ENCODE measurements around the gene HPGDS. TPM values are rescaled to one million over a fixed set of nuclear protein-coding genes. Genes with fewer than 3 reads are reported as not detected.

Gene HPGDS
- total and polyA plus RNA-seq, 2 donors from 2014 or later, result 1.9 to 7.4 TPM

- FAIRE-seq, result no peak
- intact Hi-C loops (cut with DNase I), result no loop called here
- H3K27ac ChIP-seq (ENCODE audit: low read depth in 2 of 2, low read length in 2 of 2), result no peak overlapping the region
- H3K4me1 ChIP-seq (ENCODE audit: control insufficient read depth in 2 of 3, insufficient read depth in 2 of 3, low read depth in 1 of 3, low read length in 3 of 3), result no peaks in the 10 kb centered on the region
- TF ChIP-seq, protein P1, sequence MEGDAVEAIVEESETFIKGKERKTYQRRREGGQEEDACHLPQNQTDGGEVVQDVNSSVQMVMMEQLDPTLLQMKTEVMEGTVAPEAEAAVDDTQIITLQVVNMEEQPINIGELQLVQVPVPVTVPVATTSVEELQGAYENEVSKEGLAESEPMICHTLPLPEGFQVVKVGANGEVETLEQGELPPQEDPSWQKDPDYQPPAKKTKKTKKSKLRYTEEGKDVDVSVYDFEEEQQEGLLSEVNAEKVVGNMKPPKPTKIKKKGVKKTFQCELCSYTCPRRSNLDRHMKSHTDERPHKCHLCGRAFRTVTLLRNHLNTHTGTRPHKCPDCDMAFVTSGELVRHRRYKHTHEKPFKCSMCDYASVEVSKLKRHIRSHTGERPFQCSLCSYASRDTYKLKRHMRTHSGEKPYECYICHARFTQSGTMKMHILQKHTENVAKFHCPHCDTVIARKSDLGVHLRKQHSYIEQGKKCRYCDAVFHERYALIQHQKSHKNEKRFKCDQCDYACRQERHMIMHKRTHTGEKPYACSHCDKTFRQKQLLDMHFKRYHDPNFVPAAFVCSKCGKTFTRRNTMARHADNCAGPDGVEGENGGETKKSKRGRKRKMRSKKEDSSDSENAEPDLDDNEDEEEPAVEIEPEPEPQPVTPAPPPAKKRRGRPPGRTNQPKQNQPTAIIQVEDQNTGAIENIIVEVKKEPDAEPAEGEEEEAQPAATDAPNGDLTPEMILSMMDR (IDR thresholded peaks at IDR 0.05; ENCODE audit: borderline replicate concordance, extremely low read depth, insufficient read depth), result no peak
- no peak overlapping the region for H3K4me3 ChIP-seq (ENCODE audit: low read length in 3 of 3)
- H3K36me3 ChIP-seq (ENCODE audit: control insufficient read depth in 2 of 3, insufficient read depth in 3 of 3, low read length in 3 of 3), result no peaks in the 10 kb centered on the region
- no peaks in the 10 kb centered on the region for H3K27me3 ChIP-seq (ENCODE audit: control insufficient read depth, insufficient read depth, low read length)
- no peaks in the 10 kb centered on the region for H3K9me3 ChIP-seq (ENCODE audit: control insufficient read depth in 2 of 3, insufficient read depth in 1 of 3, low read length in 3 of 3)
- H3K9ac ChIP-seq (ENCODE audit: low read length in 3 of 3), result no peak overlapping the region
- DNase-seq, result no peak
Observed at GRCh38 chr4:94346541-94346940, 3.9 kb upstream of the HPGDS start.

- Histone ChIP-seq H3K27me3 (ENCODE audit: control insufficient read depth, insufficient read depth, low read length) (no peaks in the 10 kb centered on the region), H3K36me3 (ENCODE audit: control insufficient read depth in 2 of 3, insufficient read depth in 3 of 3, low read length in 3 of 3) (no peaks in the 10 kb centered on the region), H3K27ac (ENCODE audit: low read depth in 2 of 2, low read length in 2 of 2) (no peak overlapping the region), H3K4me1 (ENCODE audit: control insufficient read depth in 2 of 3, insufficient read depth in 2 of 3, low read depth in 1 of 3, low read length in 3 of 3) (no peaks in the 10 kb centered on the region), H3K4me3 (ENCODE audit: low read length in 3 of 3) (no peak overlapping the region), H3K9ac (ENCODE audit: low read length in 3 of 3) (no peak overlapping the region), H3K9me3 (ENCODE audit: control insufficient read depth in 2 of 3, insufficient read depth in 1 of 3, low read length in 3 of 3) (no peaks in the 10 kb centered on the region)
- DNase-seq (no peak), FAIRE-seq (no peak)
- intact Hi-C loops (cut with DNase I), result no loop called here
- TF ChIP-seq, protein P1 (IDR thresholded peaks at IDR 0.05; ENCODE audit: borderline replicate concordance, extremely low read depth, insufficient read depth), result no peak
Observed at GRCh38 chr4:94345969-94346368, 3.3 kb upstream of the HPGDS start.

DNA sequence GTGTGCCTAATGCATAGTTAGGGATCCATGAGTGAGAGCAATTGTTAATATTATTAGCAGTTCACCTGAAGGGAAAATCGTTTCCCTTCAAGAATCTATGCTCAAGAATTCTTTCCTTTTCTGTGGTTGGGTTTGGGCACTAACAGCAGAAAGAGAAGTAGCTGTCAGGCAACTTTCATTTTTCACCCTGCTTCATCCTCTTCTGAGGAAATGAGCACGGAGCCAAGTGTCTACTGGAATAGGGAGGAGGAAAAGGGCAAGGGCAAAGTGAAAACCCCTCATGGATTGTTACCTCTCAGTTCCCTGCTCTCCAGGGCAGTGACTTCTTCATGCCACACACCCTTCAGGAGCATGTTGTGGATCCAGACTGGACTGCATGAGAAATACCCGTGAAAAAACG is 2.6 kb upstream of the HPGDS start:
- Histone ChIP-seq H3K36me3 (ENCODE audit: control insufficient read depth in 2 of 3, insufficient read depth in 3 of 3, low read length in 3 of 3) (no peaks in the 10 kb centered on the region), H3K4me3 (ENCODE audit: low read length in 3 of 3) (no peak overlapping the region), H3K27me3 (ENCODE audit: control insufficient read depth, insufficient read depth, low read length) (no peaks in the 10 kb centered on the region), H3K9me3 (ENCODE audit: control insufficient read depth in 2 of 3, insufficient read depth in 1 of 3, low read length in 3 of 3) (no peaks in the 10 kb centered on the region), H3K4me1 (ENCODE audit: control insufficient read depth in 2 of 3, insufficient read depth in 2 of 3, low read depth in 1 of 3, low read length in 3 of 3) (no peaks in the 10 kb centered on the region), H3K27ac (ENCODE audit: low read depth in 2 of 2, low read length in 2 of 2) (no peak overlapping the region), H3K9ac (ENCODE audit: low read length in 3 of 3) (no peak overlapping the region)
- no peak for FAIRE-seq
- no peak for DNase-seq
- TF ChIP-seq, protein P1 (IDR thresholded peaks at IDR 0.05; ENCODE audit: borderline replicate concordance, extremely low read depth, insufficient read depth), result no peak
- intact Hi-C loops (cut with DNase I), result no loop called here

GRCh38 chr4:94344457-94344856 is 1.8 kb upstream of the HPGDS start:
- Histone ChIP-seq H3K9ac (ENCODE audit: low read length in 3 of 3) (no peak overlapping the region), H3K36me3 (ENCODE audit: control insufficient read depth in 2 of 3, insufficient read depth in 3 of 3, low read length in 3 of 3) (no peaks in the 10 kb centered on the region), H3K27me3 (ENCODE audit: control insufficient read depth, insufficient read depth, low read length) (no peaks in the 10 kb centered on the region), H3K4me3 (ENCODE audit: low read length in 3 of 3) (no peak overlapping the region), H3K9me3 (ENCODE audit: control insufficient read depth in 2 of 3, insufficient read depth in 1 of 3, low read length in 3 of 3) (no peaks in the 10 kb centered on the region), H3K4me1 (ENCODE audit: control insufficient read depth in 2 of 3, insufficient read depth in 2 of 3, low read depth in 1 of 3, low read length in 3 of 3) (no peaks in the 10 kb centered on the region), H3K27ac (ENCODE audit: low read depth in 2 of 2, low read length in 2 of 2) (no peak overlapping the region)
- intact Hi-C loops (cut with DNase I), result no loop called here
- TF ChIP-seq, protein P1 (IDR thresholded peaks at IDR 0.05; ENCODE audit: borderline replicate concordance, extremely low read depth, insufficient read depth), result no peak
- FAIRE-seq (no peak), DNase-seq (no peak)
